Posterior vena cava (tissue), 2 donors: Measurements from ENCODE around the gene BTNL8. TPM values are rescaled to one million over a fixed set of nuclear protein-coding genes. Genes with fewer than 3 reads are reported as not detected.

ENCODE experiments used
- DNase-seq: peaks from one replicate; pipeline ENCODE4 v3.0.0-alpha.2; 2020; ENCODE audit warnings: low spot score
- intact Hi-C, 2 donors: fragments of 100-400 bp; cut with DNase I; formaldehyde crosslinking; loops; one replicate each; pipeline versions ENCODE4 v1.14.1 to v1.14.2; 2022 to 2023
- total RNA-seq, 2 donors: library from RNA; stranded (reverse); fragmentation: NEBNext Ultra II Directional; extraction: Animal tissue kit (Norgen Biotek cat#: 25700); gene quantifications; one replicate each; pipeline ENCODE4 v1.2.1, GENCODE V29; 2021
- donor health status: DM: yes; HTN: yes; CAD: no.
- donor health status: DM: yes; HTN: yes; CAD: no.

BTNL8 gene
- total RNA-seq, 2 donors from 2014 or later, result not detected

DNA sequence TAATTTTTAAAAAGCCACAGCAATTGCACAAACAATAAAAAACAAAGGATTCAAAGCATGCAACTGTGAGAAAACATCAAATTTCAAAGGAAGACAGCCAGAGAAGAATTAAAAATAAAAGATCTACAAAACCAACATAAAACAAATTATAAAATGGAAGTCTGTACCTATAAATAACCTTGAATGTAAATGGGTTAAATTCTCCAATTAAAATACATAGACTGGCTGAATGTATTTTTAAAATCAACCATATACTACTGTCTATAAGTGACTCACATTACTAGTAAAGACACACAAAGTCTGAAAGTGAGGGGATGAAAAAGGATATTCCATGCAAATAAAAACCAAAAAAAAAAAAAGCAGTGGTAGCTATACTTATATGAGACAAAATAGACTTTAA lies 33.7 kb downstream of the BTNL8 start:
- DNase-seq, result no peak
- intact Hi-C loops, result no loop called here

DNA sequence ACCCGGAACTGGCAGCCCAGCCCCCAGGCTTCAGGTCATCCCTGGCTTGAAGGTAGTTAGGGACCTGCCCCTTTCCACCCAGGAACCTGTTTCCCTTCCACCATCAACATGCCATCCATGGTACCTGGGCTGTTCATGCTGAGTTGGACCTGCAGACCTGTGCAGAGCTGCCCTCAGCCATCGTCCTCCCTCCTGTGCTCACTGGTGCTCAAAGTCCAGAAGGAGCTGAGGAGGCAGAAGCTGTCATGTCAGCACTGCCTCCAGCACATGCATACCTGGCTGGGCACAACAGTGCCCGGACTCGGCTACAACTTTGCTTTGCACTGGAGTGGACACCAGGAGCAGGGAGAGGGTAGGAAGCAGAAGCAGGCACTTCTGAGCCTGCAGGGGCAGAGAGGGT lies 36.2 kb downstream of the BTNL8 start:
- intact Hi-C loops, result no loop called here

DNA sequence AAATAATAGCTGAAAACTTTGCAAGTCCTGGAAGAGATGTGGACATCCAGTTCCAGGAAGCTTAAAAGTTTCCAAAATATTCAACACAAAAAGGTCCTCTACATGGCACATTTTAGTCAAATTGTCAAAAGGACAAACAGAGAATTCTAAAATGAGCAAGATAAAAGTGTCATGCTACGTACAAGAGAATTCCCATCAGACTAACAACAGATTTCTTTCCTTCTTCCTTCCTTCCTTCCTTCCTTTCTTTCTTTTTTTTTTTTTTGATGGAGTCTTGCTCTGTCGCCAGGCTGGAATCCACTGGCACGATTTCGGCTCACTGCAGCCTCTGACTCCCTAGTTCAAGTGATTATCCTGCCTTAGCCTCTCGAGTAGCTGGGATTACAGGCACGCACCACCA lies 39.3 kb downstream of the BTNL8 start:
- intact Hi-C loops, result no loop called here
- no peak for DNase-seq

More for the DNA sequence above, 36.2 kb downstream of the BTNL8 start:
- DNase-seq, result no peak

DNA sequence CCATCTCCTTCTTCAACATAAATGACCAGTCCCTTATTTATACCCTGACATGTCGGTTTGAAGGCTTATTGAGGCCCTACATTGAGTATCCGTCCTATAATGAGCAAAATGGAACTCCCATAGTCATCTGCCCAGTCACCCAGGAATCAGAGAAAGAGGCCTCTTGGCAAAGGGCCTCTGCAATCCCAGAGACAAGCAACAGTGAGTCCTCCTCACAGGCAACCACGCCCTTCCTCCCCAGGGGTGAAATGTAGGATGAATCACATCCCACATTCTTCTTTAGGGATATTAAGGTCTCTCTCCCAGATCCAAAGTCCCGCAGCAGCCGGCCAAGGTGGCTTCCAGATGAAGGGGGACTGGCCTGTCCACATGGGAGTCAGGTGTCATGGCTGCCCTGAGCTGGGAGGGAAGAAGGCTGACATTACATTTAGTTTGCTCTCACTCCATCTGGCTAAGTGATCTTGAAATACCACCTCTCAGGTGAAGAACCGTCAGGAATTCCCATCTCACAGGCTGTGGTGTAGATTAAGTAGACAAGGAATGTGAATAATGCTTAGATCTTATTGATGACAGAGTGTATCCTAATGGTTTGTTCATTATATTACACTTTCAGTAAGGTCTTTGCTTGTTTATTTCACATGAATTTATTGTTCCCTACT lies 51.5 kb downstream of the BTNL8 start:
- intact Hi-C loops, result no loop called here
- no peak for DNase-seq

DNA sequence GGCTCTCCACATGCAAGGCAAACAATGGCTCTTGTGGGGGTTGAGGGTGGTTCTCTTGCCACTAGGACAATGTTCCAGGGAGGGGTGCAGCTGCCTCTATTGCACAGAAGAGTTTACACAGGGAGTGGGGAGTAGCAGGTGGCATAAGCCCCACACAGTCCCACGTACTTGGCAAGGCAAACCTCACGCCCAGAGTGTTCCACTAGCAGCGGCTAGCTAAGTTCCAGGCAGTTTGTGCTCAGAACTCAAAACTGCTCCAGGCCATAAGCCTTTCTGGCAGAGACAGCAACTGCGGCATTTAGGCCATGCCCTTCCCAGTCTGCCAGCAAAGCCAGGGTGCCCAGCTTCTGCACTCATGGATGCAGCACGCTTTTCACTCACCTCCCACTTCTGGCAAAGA lies 60.7 kb downstream of the BTNL8 start:
- no peak for DNase-seq
- intact Hi-C loops, result no loop called here

DNA sequence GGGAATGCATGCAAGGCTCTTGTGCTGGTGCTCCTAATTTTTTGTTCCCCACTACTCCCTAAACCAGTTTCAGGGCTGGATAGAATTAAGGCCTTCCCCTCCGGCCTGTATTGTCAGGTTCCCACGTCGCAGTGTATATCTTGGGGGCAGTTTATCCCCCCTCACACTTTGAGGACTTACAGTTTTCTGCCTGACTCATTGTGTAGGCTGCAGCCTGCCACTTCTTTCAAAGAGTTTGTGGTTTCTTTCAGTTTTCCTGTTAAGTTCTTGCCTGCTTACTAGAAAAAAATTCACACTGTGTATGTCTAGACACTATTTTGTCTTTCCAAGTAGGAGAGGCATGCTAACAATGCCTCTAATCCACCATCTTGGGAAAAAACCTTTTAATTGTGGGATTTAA lies 61.2 kb downstream of the BTNL8 start:
- no peak for DNase-seq
- intact Hi-C loops, result no loop called here

DNA sequence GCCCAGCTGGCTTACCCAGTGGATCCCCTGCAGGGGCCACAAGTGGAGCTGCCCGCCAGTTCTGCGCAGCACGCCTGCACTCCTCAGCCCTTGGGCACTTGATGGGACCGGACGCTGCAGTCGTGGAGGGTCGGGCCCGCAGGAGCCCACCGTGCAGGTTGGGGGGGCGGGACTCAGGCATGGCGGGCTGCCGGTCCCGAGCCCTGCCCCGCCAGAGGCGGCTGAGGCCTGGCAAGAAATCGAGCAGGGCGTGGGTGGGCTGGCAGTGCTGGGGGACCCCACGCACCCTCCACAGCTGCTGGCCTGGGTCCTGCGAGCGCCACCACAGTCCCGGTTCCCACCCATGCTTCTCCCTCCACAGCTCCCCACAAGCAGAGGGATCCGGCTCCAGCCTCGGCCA lies 70.4 kb downstream of the BTNL8 start:
- intact Hi-C loops, result no loop called here
- no peak for DNase-seq

DNA sequence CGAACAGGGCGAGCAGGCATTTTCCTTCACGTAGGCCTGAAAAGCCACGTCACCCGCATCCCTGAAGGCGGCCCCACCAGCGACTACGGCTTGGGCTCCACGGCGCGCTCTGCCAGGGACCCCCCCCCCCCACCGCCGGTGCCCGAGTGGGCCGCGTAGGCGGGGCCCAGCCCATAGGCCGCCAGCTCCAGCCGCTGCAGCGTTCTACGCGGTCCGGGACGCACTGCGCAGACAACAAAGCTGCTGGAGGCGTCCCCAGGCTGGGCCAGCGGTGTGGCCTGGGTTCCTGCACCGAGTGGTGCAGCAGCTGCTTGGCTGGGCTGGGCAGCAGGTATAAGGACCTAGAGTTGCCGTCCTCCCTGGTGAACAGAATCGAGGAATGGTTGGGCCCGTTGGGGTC lies 71.4 kb downstream of the BTNL8 start:
- intact Hi-C loops, result no loop called here
- DNase-seq, result no peak

DNA sequence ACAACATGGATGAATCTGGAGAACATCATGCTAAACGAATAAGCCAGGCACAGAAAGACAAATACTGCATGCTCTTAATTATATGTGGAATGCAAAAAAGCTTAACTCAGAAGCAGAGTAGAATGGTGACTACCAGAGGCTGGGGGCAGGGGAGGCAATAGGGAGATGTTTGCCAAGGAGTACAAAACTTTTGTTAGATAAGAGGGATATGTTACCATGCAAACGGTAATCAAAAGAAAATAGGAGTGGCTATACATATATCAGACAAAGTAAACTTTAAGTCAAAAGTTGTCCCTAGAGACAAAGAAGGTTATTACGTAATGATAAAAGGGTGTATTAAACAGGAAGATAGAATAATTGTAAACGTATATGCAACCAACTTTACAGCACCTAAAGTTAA lies 71.9 kb downstream of the BTNL8 start:
- no peak for DNase-seq
- intact Hi-C loops, result no loop called here

DNA sequence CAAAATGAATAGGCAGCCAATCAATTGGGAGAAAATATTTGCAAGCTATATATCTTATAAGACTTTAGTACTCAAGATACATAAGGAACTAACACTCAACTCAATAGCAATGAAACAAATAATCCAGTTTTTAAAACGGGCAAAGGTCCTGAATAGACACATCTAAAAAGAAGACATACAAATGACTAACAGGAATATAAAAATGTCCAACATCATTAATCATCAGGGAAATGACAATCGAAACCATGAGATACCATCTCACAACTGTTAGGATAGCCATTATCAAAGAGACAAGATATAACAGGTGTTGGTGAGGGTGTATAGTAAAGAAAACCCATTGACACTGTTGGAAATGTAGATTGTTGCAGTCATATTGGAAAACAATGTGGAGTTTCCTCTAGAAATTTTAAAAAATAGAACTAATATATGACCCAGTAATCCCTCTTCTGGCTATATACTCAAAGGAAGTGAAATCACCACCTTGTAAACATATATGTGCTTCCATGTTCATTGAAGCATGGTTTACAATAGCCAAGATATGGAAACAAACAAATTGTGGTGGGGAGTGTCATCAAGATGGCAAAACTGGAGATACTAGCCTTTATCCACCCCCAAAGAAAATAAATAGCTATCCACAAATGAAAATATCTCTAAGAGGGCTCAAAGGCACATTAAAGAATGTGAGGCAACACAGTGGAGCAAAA lies 75.8 kb downstream of the BTNL8 start:
- DNase-seq, result no peak
- intact Hi-C loops, result no loop called here

DNA sequence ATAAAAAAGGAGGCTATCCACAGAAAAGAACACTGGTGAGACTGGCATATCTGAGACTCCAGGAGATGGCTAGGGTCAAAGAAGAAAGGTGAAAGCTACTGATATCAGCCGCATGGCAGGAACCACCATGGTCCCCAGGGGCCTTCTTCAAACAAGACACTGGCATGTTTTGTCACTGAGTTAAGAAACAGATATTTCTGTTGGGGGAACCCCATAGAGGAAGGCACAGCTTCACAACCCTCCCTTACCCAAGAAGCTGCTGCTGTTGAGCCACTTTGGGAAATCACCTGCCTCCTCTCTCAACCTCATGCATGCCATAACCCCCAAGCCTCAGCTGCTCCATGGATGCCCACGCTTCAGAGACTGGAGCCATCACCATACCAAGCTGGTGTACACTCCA lies 76.4 kb downstream of the BTNL8 start:
- no peak for DNase-seq
- intact Hi-C loops, result no loop called here

DNA sequence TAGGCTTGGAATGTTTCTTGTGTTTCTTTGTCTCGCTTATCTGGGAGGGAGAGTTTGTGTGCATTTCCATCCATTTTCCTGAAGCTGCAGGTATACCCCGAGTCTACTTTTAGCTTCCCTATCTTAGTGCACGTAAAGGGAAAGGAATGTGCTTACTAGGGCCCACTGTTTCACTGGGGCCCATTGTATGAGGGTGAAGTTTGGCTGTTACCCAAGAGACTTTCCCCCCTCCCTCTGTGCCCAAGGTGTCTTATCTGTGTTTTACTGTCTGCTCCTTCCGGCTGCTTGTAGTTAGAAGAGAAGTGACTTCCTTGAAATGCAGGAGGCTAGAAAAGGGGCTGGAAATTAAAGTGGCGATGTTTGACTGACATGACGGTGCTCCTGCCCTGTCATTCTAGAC lies 77.6 kb downstream of the BTNL8 start:
- intact Hi-C loops, result no loop called here
- DNase-seq, result no peak

DNA sequence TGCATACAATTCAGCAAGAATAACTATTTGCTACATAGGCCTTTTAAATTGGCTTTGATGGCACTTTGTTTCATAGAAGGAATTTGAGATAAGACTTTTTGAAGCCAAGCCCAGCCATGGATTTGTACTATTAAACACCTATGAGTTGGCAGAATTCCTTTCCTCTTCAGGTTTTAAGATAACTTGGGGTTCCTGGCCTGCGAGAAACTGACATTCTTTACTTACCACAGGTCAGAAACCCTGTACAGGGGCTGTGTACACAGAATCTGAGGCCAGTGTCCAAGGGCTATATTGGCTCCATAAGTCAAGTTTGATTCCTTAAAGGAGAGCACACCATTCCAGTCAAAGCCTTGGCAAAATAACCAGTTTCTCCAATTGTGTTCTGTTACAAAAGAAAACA lies 78.9 kb downstream of the BTNL8 start:
- DNase-seq, result no peak
- intact Hi-C loops, result no loop called here

DNA sequence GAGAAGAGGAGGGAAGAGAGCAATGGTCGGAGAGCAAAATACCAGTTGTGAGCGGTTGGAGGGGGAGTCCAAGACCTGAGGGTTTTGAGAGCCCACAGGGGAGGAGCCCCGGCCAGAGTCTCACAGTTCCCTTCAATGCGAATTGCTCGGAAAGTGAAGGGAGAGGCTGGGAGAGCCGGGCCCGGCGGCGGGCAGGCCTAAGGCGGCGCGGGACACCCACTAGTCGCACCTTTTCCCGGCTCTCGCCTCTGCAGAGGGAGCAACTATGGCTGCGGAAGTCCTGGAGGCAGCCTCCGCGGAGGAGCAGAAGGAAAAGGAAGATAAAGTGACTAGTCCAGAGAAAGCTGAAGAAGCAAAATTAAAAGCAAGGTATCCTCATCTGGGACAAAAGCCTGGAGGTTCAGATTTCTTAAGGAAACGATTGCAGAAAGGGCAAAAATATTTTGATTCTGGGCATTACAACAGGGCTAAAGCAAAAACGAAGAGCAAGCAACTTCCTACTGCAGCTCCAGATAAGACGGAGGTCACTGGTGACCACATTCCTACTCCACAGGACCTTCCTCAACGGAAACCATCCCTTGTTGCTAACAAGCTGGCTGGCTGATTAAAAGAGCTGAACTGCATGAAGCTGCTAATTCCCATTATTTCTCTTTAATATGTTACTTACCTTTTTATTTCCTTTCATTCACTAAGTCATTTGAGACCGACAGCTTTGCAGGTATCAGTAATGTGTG lies 83.2 kb downstream of the BTNL8 start:
- DNase-seq, result no peak
- intact Hi-C loops, result no loop called here

DNA sequence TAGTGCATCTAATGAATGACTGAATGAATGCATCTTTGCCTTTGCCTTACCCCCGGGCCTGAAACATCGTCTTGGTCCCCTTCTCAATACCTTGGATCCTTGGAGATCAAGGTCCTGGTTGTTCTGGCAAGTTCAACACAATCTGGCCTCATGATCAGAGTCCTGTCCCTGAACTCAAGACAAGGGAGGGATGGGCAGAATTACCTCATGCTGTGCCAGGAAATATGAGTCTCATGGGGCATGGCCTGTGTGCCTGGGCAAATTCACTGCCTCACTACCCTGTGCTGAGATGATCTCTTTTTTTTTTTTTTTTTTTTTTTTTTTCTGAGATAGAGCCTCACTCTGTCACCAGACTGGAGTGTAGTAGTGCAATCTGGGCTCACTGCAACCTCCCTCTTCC lies 89.1 kb downstream of the BTNL8 start:
- no peak for DNase-seq
- intact Hi-C loops, result no loop called here

DNA sequence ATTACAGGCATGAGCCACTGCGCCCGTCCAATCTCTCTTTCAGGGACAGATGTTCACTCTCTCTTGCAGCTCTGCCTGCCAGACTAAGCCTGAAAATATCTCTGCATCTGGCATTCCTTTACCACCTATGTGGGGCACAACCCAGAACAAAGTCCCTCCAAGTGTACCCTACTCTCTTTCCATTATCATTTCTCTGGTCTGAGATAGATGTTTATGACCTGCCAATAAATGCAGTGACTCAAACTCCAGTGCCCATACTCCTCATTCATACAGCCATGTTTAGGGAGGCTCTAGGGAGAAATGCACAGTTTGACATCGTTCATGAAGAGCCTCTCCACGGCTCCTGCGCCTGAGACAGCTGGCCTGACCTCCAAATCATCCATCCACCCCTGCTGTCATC lies 89.6 kb downstream of the BTNL8 start, which contains the start of gene BTNL3:
TSS of gene BTNL3 (plus strand) at position 255 of the 400 bp plus-strand sequence. CDS start 183 bp downstream, outside the sequence.
- no peak for DNase-seq
- intact Hi-C loops, result no loop called here

DNA sequence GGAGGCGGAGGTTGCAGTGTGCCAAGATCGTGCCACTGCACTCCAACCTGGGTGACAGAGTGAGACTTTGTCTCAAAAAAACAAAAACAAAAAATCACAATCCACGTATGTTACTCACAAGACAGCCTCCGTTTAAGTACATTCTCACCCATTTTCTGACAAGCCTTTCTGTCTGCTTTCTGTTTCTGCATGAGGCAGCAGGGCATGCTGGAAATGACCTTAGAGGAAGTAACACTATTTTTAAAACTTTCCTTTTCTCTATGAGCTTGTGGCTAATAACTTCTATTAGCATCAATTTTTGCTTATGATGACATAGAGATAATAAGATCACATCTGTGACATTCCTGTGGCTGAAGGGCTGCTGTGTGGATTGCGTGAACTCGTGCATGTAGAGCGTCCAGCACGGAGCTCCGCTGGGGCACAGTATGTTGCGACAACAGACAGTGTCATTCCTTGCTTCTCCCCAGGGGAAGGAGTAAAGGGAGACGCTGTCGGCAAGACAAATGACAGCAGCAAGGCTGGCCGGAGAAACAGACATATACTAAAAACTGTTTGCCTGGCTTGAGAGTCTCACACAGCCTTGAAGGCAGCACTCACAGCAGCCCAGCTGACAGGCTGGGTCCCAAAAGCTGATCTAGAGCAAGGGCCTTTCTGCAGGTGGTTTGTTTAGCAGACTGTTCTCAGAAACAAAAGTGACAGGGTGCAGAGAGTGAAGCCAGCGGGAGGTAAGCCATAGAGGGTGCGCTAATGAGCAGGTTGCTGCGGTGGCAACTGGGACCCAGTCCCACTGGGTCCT lies 91.3 kb downstream of the BTNL8 start:
- no peak for DNase-seq
- intact Hi-C loops, result no loop called here

DNA sequence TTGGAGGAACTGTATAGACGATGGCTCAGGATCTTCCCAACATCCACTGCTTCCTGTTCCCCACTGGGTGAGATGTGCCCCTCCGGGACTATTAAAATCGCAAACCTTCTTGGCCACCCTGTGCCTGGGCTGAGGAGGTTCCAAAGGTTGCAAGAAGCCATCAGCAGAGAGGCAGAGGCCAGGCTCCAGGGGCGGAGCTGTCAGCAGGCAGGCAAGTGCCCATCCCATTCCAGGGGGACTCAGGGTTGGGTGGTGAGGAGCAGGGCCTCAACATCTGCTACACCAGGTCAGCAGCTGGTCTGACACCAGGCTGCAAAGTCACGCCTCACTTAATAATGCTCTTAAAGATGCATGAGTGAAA lies 91.9 kb downstream of the BTNL8 start:
- intact Hi-C loops, result no loop called here
- DNase-seq, result no peak
